SK-N-SH treated with all-trans-retinoic acid at 6 μM for 48 hours (cell line): ENCODE results near the gene TRAK1.

Experiments used
- ATAC-seq: fragments of 200-7000 bp; cut with Tn5 transposase; 3 replicates; pipeline ENCODE4 v1.9.1; 2020; ENCODE audit warnings: mild to moderate bottlenecking, moderate library complexity
- CSDC2 ChIP-seq: fragments of 250-450 bp; sonication (Bioruptor Pico); IDR thresholded peaks from 2 replicates; pipeline ENCODE4 v1.5.0; 2020; ENCODE audit warnings: mild to moderate bottlenecking, moderate library complexity
- ESRRG ChIP-seq: fragments of 250-450 bp; sonication (Bioruptor Pico); IDR thresholded peaks from 2 replicates; pipeline ENCODE4 v1.6.1; 2021; ENCODE audit warnings: mild to moderate bottlenecking
- ISL1 ChIP-seq: fragments of 250-450 bp; sonication (Bioruptor Pico); IDR thresholded peaks from 2 replicates; pipeline ENCODE4 v2.1.2; 2022; ENCODE audit warnings: mild to moderate bottlenecking, moderate library complexity
- PPARA ChIP-seq: fragments of 250-450 bp; sonication (Bioruptor Pico); IDR thresholded peaks from 2 replicates; pipeline ENCODE4 v1.5.0; 2020; ENCODE audit warnings: mild to moderate bottlenecking, borderline replicate concordance
- RARB ChIP-seq: fragments of 250-450 bp; sonication (Bioruptor Pico); IDR thresholded peaks from 2 replicates; pipeline ENCODE4 v1.8.0; 2021; ENCODE audit warnings: mild to moderate bottlenecking, moderate library complexity
- SNAI2 ChIP-seq: fragments of 250-450 bp; sonication (Bioruptor Pico); IDR thresholded peaks from 2 replicates; pipeline ENCODE4 v1.5.0; 2020; ENCODE audit warnings: mild to moderate bottlenecking, moderate library complexity
- TCF4 ChIP-seq: fragments of 250-450 bp; sonication (Bioruptor Pico); IDR thresholded peaks from 2 replicates; pipeline ENCODE4 v1.8.0; 2021; ENCODE audit warnings: mild to moderate bottlenecking, moderate library complexity, borderline replicate concordance
- TOX ChIP-seq: fragments of 250-450 bp; sonication (Bioruptor Pico); IDR thresholded peaks from 2 replicates; pipeline ENCODE4 v1.8.0; 2021; ENCODE audit warnings: mild to moderate bottlenecking, moderate library complexity, borderline replicate concordance
- ZFP3 ChIP-seq: fragments of 250-450 bp; sonication (Bioruptor Pico); IDR thresholded peaks from 2 replicates; pipeline ENCODE4 v1.5.0; 2020; ENCODE audit warnings: mild to moderate bottlenecking, moderate library complexity
- ZFP30 ChIP-seq: fragments of 450-650 bp; formaldehyde crosslinking; IDR thresholded peaks from 2 replicates; pipeline ENCODE4 v1.5.0; 2022; ENCODE audit warnings: mild to moderate bottlenecking, moderate library complexity
- ZNF565 ChIP-seq: fragments of 450-650 bp; formaldehyde crosslinking; conservative IDR thresholded peaks from 2 replicates; pipeline ENCODE4 v1.5.0; 2020; ENCODE audit warnings: low read depth, mild to moderate bottlenecking, moderate library complexity
- ZNF8 ChIP-seq: fragments of 450-650 bp; formaldehyde crosslinking; IDR thresholded peaks from 2 replicates; pipeline ENCODE4 v1.5.0; 2020; ENCODE audit warnings: mild to moderate bottlenecking, moderate library complexity
- TF ChIP-seq, protein P1 (sequence below): fragments of 250-450 bp; sonication (Bioruptor Pico); IDR thresholded peaks from 2 replicates; pipeline ENCODE4 v1.5.1; 2020; ENCODE audit warnings: low read depth, mild to moderate bottlenecking, moderate library complexity
- TF ChIP-seq, protein P2 (sequence below): fragments of 250-450 bp; sonication (Bioruptor Pico); IDR thresholded peaks from 2 replicates; pipeline ENCODE4 v1.8.0; 2020; ENCODE audit warnings: mild to moderate bottlenecking, moderate library complexity, borderline replicate concordance
- TF ChIP-seq, protein P3 (sequence below): fragments of 250-450 bp; sonication (Bioruptor Pico); IDR thresholded peaks from 2 replicates; pipeline ENCODE4 v1.8.0; 2021; ENCODE audit warnings: low read depth, mild to moderate bottlenecking, moderate library complexity, borderline replicate concordance

The TRAK1 gene

DNA sequence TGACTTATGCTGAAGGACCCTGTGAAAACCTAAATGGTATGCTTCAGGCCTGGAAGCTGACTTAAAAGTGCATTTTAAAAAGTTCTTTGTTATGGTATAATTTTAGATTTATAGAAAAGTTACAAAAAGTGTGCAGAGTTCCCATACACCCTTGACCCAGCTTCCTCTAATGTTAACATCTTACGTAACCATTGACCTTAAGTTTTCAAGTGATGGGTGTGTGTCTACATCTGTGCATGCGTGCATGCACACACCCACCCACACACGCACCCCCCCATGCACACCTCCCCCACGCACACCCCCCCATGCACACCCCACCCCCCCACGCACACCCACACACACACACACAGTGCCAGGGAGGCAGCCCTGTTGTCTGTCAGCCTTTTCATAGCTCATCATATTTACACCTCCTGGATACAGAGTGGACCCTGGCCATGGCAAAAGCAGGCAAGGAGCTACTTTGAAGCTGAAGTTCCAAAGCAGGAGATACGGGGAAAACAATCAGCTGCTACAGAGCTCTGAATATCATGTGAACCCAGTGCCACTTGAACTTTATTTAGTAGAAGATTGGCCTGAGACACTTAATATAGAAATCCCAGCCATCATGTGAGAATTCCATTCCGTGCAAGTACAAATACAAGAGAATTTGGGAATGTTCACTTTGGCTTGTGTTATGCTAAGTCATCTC, 30.0 kb upstream of the TRAK1 start:
- peak; percentile 43 for ATAC-seq
- no peak for TF ChIP-seq ISL1 (CRISPR knock-in tag)
- no peak for TF ChIP-seq ZFP3 (CRISPR knock-in tag)
- no peak for TF ChIP-seq TCF4 (CRISPR knock-in tag)
- TF ChIP-seq, protein P1, sequence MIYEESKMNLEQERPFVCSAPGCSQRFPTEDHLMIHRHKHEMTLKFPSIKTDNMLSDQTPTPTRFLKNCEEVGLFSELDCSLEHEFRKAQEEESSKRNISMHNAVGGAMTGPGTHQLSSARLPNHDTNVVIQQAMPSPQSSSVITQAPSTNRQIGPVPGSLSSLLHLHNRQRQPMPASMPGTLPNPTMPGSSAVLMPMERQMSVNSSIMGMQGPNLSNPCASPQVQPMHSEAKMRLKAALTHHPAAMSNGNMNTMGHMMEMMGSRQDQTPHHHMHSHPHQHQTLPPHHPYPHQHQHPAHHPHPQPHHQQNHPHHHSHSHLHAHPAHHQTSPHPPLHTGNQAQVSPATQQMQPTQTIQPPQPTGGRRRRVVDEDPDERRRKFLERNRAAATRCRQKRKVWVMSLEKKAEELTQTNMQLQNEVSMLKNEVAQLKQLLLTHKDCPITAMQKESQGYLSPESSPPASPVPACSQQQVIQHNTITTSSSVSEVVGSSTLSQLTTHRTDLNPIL (CRISPR knock-in tag): no peak
- TF ChIP-seq, protein P2, sequence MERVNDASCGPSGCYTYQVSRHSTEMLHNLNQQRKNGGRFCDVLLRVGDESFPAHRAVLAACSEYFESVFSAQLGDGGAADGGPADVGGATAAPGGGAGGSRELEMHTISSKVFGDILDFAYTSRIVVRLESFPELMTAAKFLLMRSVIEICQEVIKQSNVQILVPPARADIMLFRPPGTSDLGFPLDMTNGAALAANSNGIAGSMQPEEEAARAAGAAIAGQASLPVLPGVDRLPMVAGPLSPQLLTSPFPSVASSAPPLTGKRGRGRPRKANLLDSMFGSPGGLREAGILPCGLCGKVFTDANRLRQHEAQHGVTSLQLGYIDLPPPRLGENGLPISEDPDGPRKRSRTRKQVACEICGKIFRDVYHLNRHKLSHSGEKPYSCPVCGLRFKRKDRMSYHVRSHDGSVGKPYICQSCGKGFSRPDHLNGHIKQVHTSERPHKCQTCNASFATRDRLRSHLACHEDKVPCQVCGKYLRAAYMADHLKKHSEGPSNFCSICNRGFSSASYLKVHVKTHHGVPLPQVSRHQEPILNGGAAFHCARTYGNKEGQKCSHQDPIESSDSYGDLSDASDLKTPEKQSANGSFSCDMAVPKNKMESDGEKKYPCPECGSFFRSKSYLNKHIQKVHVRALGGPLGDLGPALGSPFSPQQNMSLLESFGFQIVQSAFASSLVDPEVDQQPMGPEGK (CRISPR knock-in tag): no peak
- TF ChIP-seq SNAI2 (CRISPR knock-in tag): no peak
- TF ChIP-seq PPARA (CRISPR knock-in tag): no peak

DNA sequence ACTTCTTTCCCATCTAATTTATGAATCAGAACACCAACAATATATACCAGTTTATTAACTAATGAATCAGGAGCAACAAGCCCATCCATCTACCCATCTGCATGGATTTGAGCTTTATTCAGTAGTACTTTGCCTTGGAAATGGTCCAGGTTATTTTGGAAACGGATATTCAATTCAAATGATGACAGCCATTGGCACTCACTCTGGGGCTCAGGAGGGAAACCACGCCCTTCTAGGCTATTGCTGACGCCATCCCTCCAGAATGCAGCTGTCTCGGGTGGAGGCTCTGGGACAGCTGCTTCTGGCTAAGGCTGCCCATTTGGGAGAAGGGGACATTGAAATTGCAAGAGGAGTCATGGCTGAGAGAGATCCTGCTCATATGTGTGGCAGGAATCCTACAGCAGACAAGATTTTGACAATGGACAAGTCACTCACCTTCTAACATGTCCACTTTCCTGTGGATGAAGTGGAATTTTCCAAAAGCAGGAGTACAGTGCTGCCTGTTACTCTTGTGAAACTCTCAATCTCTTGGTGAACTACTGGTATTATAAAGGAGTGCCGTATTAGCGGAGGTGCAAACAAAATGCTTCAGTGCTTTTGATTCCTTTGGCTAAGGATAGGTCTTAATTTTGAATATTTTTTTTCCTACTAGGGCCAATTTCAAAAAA, 29.3 kb upstream of the TRAK1 start:
- peak; percentile 91 for ATAC-seq
- no peak for TF ChIP-seq ZNF565 (CRISPR knock-in tag)
- TF ChIP-seq TOX: no peak
- no peak for TF ChIP-seq PPARA (CRISPR knock-in tag)

DNA sequence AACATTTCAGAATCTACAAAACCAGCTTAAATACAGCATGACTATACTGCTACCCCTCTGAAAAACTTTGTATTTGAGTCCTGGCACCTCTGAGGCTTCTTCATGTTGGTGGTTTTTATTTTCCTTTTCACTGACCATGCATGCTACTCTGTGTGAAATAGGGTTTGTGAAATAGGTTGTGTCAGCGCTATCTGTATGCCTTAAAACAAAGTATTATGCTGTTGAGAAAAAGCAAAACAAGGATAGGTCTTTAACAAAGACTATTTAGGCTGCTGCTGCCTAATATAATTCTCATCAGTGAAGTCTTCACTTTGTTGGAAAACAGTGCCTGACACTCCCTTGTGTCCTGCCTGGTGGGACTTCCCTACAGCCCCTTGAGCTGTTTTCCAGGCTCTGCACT, 28.7 kb upstream of the TRAK1 start:
- TF ChIP-seq ZFP30: no peak
- TF ChIP-seq ZNF8: no peak
- TF ChIP-seq, protein P3, sequence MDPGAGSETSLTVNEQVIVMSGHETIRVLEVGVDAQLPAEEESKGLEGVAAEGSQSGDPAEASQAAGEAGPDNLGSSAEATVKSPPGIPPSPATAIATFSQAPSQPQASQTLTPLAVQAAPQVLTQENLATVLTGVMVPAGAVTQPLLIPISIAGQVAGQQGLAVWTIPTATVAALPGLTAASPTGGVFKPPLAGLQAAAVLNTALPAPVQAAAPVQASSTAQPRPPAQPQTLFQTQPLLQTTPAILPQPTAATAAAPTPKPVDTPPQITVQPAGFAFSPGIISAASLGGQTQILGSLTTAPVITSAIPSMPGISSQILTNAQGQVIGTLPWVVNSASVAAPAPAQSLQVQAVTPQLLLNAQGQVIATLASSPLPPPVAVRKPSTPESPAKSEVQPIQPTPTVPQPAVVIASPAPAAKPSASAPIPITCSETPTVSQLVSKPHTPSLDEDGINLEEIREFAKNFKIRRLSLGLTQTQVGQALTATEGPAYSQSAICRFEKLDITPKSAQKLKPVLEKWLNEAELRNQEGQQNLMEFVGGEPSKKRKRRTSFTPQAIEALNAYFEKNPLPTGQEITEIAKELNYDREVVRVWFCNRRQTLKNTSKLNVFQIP (CRISPR knock-in tag): no peak
- ATAC-seq: no peak

DNA sequence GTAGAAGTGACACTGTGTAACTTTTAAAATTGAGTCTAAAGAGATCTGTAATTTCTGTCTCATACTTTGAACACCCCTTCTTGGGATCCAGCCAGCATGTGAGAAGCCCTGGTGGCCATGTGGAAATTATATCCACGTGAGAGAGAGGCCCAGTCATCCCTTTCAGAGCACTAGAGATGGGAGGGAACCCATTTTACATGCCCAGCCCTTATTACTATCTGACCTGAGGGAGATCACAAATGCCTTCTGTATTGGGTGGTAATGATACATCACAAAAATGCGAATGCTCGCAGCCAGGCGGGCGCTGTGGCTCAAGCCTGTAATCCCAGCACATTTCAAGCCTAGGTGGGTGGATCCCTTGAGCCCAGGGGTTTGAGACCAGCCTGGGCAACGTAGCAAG, 27.3 kb upstream of the TRAK1 start:
- no peak for TF ChIP-seq CSDC2
- ATAC-seq: peak; percentile 46

DNA sequence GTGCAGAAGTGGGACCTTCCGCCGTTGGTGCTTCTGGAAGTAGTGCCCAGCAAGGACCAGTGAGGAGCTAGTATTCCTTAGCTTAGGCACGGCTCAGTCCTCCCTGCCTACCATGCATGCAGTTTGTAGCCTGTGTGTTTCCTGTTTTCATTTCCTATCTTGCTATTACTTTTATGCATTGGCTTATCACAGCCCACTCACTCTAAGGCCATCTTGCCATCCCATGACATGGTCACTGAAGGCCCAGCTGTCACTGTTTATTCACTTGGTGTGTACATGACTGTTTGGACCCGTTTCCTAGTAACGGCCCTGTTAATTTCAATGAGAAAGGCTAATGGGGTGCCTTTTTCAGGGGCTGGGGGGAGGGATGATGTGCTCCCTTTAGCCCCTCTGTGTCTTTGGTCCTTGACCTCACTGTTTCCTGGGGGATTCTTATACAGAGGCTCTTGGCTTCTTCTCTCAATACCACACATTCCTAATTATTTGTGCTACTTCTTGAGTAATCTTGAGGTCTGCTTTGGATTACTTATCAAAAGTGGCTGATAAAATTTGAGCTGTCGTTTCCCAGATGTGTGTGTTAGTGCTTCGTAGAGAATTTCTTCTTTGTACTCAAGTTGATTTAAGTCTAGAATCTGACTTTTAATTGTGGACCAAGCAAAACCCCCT, 24.5 kb upstream of the TRAK1 start:
- peak; percentile 66 for ATAC-seq

More for the DNA sequence above, 24.5 kb upstream of the TRAK1 start:
- TF ChIP-seq ZNF8 (no peak), TCF4 (CRISPR knock-in tag) (peak; percentile 71), ISL1 (CRISPR knock-in tag) (peak; percentile 59), ESRRG (CRISPR knock-in tag) (no peak), CSDC2 (0 out of 2 replicates have a peak, but pooled peaks have one; percentile 65), RARB (CRISPR knock-in tag) (no peak)
- TF ChIP-seq, protein P1 (CRISPR knock-in tag): no peak
- TF ChIP-seq, protein P2 (CRISPR knock-in tag): peak; percentile 36; the same call in 1 of the 2 replicates
